B cell (primary cell): Measurements from ENCODE around the gene BSND.

ENCODE experiments used
- EZH2 ChIP-seq: IDR thresholded peaks from 2 replicates; pipeline ENCODE4 v1.6.1; 2012; ENCODE audit warnings: borderline replicate concordance, low read depth, mild to moderate bottlenecking, moderate library complexity, low read length; ENCODE audit not compliant: insufficient read depth, poor library complexity, severe bottlenecking
- TF ChIP-seq, protein P1 (sequence below): fragments of 200-600 bp; IDR thresholded peaks from one replicate; pipeline ENCODE4 v1.8.0; 2022; ENCODE audit warnings: antibody characterized with exemption, mild to moderate bottlenecking

DNA sequence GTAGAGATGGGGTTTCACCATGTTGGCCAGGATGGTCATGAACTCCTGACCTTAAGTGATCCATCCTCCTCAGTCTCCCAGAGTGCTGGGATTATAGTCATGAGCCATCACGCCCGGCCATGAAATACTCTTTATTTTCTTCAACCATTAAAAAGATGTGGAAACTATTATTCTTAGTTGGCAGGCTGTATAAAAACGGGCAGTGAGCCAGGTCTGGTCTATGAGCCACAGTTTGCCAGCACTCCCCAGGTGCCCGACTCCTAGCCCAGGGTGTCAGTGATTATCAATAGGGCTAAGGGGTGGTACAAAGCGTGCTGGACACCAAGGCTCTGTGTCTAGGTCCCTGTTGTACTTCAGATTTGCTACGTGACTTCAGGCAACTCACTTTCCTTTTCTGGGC is 22.0 kb upstream of the BSND start:
- TF ChIP-seq, protein P1, sequence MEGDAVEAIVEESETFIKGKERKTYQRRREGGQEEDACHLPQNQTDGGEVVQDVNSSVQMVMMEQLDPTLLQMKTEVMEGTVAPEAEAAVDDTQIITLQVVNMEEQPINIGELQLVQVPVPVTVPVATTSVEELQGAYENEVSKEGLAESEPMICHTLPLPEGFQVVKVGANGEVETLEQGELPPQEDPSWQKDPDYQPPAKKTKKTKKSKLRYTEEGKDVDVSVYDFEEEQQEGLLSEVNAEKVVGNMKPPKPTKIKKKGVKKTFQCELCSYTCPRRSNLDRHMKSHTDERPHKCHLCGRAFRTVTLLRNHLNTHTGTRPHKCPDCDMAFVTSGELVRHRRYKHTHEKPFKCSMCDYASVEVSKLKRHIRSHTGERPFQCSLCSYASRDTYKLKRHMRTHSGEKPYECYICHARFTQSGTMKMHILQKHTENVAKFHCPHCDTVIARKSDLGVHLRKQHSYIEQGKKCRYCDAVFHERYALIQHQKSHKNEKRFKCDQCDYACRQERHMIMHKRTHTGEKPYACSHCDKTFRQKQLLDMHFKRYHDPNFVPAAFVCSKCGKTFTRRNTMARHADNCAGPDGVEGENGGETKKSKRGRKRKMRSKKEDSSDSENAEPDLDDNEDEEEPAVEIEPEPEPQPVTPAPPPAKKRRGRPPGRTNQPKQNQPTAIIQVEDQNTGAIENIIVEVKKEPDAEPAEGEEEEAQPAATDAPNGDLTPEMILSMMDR = no peak
- no peak for TF ChIP-seq EZH2
